Subcutaneous adipose tissue (tissue), 4 donors: ENCODE measurements around the gene ELOB. TPM values are rescaled to one million over a fixed set of nuclear protein-coding genes. Genes with fewer than 3 reads are reported as not detected.

ENCODE experiments used
- total RNA-seq, 4 donors: library from RNA; depleted of rRNA; stranded (reverse); fragments of >200 nt; gene quantifications; one replicate each; pipeline ENCODE4 v1.1.0, GENCODE V29; 2016
- TF ChIP-seq, protein P1 (sequence below): fragments of 450-650 bp; IDR thresholded peaks from one replicate; pipeline ENCODE4 v1.5.1; 2016; ENCODE audit warnings: low read depth, mild to moderate bottlenecking, control low read depth, antibody characterized with exemption, moderate library complexity

The ELOB gene
- total RNA-seq, 4 donors from 2014 or later: 264 to 371 (median 280) TPM

DNA sequence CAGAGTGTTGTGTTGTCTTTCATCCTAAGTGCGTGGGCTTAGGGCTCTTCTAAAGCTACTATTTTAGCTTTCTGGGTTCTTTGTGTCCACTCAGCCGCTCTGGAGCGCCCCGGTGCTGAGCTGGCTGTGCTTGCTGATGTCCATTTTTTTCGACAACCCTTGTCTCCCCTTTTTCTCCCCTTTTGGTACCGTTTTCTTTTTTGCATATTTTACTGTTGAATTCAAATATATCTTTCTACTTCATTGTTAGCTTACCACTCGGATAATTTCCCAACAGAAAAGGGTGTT, 23.4 kb downstream of the ELOB start:
- TF ChIP-seq, protein P1, sequence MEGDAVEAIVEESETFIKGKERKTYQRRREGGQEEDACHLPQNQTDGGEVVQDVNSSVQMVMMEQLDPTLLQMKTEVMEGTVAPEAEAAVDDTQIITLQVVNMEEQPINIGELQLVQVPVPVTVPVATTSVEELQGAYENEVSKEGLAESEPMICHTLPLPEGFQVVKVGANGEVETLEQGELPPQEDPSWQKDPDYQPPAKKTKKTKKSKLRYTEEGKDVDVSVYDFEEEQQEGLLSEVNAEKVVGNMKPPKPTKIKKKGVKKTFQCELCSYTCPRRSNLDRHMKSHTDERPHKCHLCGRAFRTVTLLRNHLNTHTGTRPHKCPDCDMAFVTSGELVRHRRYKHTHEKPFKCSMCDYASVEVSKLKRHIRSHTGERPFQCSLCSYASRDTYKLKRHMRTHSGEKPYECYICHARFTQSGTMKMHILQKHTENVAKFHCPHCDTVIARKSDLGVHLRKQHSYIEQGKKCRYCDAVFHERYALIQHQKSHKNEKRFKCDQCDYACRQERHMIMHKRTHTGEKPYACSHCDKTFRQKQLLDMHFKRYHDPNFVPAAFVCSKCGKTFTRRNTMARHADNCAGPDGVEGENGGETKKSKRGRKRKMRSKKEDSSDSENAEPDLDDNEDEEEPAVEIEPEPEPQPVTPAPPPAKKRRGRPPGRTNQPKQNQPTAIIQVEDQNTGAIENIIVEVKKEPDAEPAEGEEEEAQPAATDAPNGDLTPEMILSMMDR: no peak

DNA sequence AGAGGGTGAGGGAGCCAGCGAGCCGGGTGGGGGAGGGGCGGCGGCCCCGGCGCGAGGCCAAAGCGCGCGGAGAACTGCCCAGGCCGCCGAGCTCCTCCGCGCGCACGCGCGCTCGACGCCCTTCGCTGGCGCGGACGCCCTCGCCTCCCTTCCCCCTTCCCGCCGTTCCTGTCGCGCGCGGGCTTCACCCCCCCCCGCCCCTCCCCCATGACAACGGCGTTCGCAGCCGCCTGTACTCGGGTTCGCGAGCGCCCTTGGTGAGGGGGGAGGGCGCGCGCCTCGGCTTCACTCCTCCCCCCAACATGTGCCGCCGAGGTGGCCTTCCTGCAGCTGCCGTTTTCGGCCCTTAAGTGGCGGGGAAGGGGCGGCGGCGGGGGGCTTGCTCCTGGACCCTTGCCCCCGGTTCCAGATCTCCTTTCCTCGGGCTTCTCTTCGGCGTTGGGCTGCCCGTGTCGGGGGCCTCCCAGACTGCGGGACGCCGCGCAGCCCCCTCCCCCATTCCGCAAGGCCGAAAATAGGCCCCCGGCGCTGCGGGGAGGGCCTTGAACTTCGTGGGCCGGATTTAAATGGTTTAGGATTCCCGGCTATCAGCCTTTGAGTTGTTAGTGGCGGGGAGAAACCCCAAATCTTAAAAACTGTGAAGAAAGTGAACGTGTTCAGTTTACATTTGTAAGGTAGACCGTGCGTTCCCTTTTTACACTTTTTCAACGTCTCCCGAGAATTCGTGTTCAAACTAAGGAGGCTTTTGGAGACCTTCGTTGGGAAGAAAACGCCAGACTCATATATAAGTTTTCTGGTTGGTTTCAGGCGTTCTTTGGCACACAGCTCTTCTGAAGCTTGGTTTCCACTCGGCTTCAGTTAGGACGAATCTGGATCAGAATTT, 24.0 kb downstream of the ELOB start:
- TF ChIP-seq, protein P1: no peak

DNA sequence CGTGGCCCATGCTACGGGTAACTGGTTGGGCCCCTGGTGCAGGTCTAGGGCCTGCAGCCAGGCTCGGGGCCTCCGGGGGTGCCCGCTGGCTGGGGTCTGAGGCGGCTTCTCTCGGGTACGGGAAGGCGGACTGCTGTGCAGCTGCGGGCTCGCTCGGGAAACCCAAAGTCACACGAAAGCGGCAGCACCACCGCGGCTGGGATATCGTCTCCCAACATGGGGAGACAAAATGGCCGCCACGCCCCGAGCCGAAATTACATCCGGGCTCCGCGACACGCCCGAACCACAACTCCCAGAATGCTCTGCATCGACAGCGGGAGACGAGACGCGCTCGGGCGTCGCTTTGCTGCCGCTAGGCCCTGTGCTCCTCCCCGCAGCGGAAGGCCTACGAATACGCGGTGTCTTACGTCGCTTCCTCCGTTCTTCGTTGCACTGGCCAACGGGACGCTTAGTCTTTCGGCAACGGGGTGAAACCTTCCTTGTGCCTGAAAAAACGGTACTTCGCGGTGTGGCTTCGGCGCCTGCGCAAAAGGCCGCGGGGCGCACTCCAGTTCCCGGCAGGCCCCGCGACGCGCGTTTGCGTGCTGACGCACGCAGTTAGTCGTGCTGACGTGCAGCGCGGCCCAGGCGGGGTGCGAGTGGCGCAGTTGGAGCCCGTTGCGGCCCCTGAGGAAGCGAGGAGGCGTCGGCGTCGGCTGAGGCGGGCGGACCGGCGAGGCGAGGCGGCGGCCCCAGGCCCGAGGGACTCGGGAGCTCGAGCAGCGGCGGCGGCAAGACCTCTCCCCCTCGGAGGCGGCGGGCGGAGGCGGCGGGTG, 24.8 kb downstream of the ELOB start, which contains the start of gene SRRM2:
SRRM2 (plus strand) TSS at position 604 of the 815 bp plus-strand sequence. CDS start 3,727 bp downstream, outside the sequence.
- TF ChIP-seq, protein P1: no peak

DNA sequence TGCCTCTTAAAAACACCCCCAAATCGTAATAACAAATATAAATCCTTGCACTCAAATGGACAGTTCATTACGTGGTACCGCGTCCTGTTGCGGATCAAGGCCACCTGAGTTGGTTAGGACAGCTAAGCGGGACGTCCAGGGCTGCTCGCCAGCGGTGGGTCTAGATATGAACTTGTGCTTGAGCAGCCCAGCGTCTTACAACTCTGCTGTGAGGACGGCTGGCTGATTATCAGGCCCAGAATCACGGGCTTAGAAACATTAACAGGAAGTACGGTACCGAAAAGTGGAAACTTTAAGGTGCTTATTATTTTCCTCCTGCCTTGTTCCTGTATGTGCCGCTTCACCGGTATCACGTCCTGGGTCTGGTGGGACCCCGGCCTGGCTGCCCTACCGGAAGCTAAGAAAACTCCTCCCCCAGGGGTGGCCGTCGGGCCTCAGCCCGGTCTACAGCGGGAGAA, 25.5 kb downstream of the ELOB start:
- TF ChIP-seq, protein P1: no peak

DNA sequence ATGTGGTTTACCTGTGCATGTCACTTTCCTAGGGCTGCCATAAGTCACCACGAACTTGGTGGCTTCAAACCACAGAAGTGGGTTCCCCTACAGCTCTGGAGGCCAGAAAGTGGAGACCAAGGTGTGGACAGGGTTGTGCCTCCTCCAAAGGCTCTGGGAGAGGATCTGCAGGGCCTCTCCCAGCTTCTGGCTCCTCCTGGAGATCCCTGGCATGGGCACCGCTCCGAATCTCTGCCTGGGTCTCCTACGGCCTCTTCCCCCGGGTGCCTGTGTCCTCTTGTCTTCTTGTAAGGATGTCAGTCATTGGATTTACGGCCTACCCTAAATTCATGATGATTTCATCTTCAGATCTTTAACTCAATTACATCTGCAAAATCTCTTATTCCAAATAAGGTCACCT, 27.1 kb downstream of the ELOB start:
- TF ChIP-seq, protein P1: no peak

DNA sequence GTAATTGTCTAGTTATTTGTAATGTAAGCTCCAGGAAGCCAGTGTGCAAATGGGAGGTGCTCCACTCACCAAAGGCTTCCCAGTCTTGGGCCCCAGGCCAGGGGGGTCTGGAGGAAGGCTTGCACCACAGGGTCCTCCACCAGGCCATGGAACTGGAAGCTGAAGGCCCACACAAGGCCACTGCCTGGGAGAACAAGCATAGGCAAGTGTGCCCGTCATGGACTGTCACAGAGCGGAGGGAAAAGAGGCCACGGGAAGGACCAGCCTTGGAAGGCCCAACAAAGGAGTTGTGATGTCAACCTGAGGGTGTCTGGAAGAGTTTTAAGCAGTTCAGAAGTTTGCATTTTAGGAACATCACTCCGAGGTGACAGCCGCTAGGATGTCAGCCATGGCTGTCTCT, 27.6 kb downstream of the ELOB start:
- TF ChIP-seq, protein P1: no peak
